ENCODE results near the gene PLSCR4. TPM values are rescaled to one million over a fixed set of nuclear protein-coding genes. Genes with fewer than 3 reads are reported as not detected.

PLSCR4 gene
- total and polyA plus RNA-seq, 2 of the 8 experiments (the other 6 are each of a cell fraction or from before 2014, with no cell fraction given): 1.8 to 2.9 TPM

DNA sequence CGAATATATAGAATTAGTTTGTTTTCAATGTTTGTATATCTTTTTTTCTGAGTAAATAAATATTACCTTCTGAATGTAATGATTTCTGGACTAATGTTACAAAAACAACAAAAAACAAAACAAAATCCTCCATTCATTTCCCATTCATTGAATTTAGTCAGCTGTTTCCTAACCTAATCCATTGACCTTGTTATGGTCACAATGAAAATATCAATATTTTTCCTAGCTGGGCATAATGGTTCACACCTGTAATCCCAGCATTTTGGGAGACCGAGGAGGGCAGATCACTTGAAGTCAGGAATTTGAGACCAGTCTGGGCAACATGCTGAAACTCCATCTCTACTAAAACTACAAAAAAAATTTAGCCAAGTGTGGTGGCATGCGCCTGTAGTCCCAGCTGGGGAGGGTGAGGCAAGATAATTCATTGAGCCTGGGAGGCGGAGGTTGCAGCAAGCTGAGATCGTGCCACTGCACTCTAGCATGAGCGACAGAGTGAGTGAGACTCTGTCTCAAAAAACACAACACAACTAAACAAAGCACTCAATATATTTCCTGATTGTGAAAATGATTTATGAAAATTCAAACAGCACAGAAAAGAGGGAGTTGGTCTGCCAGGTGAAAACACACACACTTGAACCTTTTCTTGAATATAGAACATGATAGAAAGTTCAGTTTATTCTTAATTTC lies 23.0 kb upstream of the PLSCR4 start (continued):
- TF ChIP-seq, protein P1, sequence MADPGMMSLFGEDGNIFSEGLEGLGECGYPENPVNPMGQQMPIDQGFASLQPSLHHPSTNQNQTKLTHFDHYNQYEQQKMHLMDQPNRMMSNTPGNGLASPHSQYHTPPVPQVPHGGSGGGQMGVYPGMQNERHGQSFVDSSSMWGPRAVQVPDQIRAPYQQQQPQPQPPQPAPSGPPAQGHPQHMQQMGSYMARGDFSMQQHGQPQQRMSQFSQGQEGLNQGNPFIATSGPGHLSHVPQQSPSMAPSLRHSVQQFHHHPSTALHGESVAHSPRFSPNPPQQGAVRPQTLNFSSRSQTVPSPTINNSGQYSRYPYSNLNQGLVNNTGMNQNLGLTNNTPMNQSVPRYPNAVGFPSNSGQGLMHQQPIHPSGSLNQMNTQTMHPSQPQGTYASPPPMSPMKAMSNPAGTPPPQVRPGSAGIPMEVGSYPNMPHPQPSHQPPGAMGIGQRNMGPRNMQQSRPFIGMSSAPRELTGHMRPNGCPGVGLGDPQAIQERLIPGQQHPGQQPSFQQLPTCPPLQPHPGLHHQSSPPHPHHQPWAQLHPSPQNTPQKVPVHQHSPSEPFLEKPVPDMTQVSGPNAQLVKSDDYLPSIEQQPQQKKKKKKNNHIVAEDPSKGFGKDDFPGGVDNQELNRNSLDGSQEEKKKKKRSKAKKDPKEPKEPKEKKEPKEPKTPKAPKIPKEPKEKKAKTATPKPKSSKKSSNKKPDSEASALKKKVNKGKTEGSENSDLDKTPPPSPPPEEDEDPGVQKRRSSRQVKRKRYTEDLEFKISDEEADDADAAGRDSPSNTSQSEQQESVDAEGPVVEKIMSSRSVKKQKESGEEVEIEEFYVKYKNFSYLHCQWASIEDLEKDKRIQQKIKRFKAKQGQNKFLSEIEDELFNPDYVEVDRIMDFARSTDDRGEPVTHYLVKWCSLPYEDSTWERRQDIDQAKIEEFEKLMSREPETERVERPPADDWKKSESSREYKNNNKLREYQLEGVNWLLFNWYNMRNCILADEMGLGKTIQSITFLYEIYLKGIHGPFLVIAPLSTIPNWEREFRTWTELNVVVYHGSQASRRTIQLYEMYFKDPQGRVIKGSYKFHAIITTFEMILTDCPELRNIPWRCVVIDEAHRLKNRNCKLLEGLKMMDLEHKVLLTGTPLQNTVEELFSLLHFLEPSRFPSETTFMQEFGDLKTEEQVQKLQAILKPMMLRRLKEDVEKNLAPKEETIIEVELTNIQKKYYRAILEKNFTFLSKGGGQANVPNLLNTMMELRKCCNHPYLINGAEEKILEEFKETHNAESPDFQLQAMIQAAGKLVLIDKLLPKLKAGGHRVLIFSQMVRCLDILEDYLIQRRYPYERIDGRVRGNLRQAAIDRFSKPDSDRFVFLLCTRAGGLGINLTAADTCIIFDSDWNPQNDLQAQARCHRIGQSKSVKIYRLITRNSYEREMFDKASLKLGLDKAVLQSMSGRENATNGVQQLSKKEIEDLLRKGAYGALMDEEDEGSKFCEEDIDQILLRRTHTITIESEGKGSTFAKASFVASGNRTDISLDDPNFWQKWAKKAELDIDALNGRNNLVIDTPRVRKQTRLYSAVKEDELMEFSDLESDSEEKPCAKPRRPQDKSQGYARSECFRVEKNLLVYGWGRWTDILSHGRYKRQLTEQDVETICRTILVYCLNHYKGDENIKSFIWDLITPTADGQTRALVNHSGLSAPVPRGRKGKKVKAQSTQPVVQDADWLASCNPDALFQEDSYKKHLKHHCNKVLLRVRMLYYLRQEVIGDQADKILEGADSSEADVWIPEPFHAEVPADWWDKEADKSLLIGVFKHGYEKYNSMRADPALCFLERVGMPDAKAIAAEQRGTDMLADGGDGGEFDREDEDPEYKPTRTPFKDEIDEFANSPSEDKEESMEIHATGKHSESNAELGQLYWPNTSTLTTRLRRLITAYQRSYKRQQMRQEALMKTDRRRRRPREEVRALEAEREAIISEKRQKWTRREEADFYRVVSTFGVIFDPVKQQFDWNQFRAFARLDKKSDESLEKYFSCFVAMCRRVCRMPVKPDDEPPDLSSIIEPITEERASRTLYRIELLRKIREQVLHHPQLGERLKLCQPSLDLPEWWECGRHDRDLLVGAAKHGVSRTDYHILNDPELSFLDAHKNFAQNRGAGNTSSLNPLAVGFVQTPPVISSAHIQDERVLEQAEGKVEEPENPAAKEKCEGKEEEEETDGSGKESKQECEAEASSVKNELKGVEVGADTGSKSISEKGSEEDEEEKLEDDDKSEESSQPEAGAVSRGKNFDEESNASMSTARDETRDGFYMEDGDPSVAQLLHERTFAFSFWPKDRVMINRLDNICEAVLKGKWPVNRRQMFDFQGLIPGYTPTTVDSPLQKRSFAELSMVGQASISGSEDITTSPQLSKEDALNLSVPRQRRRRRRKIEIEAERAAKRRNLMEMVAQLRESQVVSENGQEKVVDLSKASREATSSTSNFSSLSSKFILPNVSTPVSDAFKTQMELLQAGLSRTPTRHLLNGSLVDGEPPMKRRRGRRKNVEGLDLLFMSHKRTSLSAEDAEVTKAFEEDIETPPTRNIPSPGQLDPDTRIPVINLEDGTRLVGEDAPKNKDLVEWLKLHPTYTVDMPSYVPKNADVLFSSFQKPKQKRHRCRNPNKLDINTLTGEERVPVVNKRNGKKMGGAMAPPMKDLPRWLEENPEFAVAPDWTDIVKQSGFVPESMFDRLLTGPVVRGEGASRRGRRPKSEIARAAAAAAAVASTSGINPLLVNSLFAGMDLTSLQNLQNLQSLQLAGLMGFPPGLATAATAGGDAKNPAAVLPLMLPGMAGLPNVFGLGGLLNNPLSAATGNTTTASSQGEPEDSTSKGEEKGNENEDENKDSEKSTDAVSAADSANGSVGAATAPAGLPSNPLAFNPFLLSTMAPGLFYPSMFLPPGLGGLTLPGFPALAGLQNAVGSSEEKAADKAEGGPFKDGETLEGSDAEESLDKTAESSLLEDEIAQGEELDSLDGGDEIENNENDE (IDR thresholded peaks at IDR 0.05; ENCODE audit: insufficient replicate concordance, low read length): no peak
- TF ChIP-seq SRF (IDR thresholded peaks at IDR 0.05; ENCODE audit: low read depth, low read length) (no peak), TCF12 (IDR thresholded peaks at IDR 0.05; ENCODE audit: low read depth, low read length) (no peak), EGR1 (IDR thresholded peaks at IDR 0.05; ENCODE audit: borderline replicate concordance, low read depth, low read length) (no peak), BRCA1 (IDR thresholded peaks at IDR 0.05; ENCODE audit: low read depth, low read length) (no peak), SP4 (IDR thresholded peaks at IDR 0.05; ENCODE audit: low read length) (no peak), CHD2 (IDR thresholded peaks at IDR 0.05; ENCODE audit: low read length) (no peak), CREB1 (IDR thresholded peaks at IDR 0.05) (no peak), KDM4A (IDR thresholded peaks at IDR 0.05; ENCODE audit: low read depth, low read length, severe bottlenecking) (no peak), NANOG (IDR thresholded peaks at IDR 0.05; ENCODE audit: insufficient read depth, low read depth, low read length, poor library complexity, severe bottlenecking) (no peak), TEAD4 (IDR thresholded peaks at IDR 0.05; ENCODE audit: low read depth, low read length) (no peak), GABPA (IDR thresholded peaks at IDR 0.05; ENCODE audit: borderline replicate concordance, insufficient read depth, low read length) (no peak)
